ENCODE measurements around the gene ANKRD45. TPM values are rescaled to one million over a fixed set of nuclear protein-coding genes. Genes with fewer than 3 reads are reported as not detected.
A peak's percentile ranks its signal among the peaks of the same experiment; 100 is the strongest.
"Not testable (repeated sequence)": the region's sequence is repeated elsewhere in the genome, so short reads cannot be mapped to it uniquely, and the experiment has no call there.

ANKRD45 gene
- total and polyA plus RNA-seq, 2 experiments from 2014 or later = 0.60 to 2.3 TPM

GRCh38 chr1:173616859-173617258 lies 52.8 kb downstream of the ANKRD45 start:
- no peak for TF ChIP-seq CTCF (IDR thresholded peaks at IDR 0.05; ENCODE audit: low read depth, low read length)
- H3K9me3 ChIP-seq (ENCODE audit: low read depth) = no peaks in the 10 kb centered on the region
- H3K27me3 ChIP-seq = no peaks in the 10 kb centered on the region
- no peak overlapping the region for H3K4me3 ChIP-seq
- no peak overlapping the region for H3K27ac ChIP-seq
- no peak for DNase-seq (ENCODE audit: low read depth in 1 of 2, low spot score in 1 of 2)
- H3K36me3 ChIP-seq = no peaks in the 10 kb centered on the region
- H3K4me1 ChIP-seq (ENCODE audit: low read depth) = no peaks in the 10 kb centered on the region

GRCh38 chr1:173613086-173613485 lies 56.6 kb downstream of the ANKRD45 start:
- not testable (repeated sequence) for DNase-seq (ENCODE audit: low read depth in 1 of 2, low spot score in 1 of 2); H3K27ac ChIP-seq

GRCh38 chr1:173608503-173609216 lies 61.0 kb downstream of the ANKRD45 start:
- no peak for TF ChIP-seq CTCF (IDR thresholded peaks at IDR 0.05; ENCODE audit: low read depth, low read length)
- Histone ChIP-seq H3K27ac (no peak overlapping the region), H3K27me3 (no peaks in the 10 kb centered on the region), H3K9me3 (ENCODE audit: low read depth) (no peaks in the 10 kb centered on the region), H3K36me3 (no peaks in the 10 kb centered on the region), H3K4me3 (no peak overlapping the region), H3K4me1 (ENCODE audit: low read depth) (peaks cover under 1% of the 10 kb centered on the region)
- no peak for DNase-seq (ENCODE audit: low read depth in 1 of 2, low spot score in 1 of 2)

More at GRCh38 chr1:173613086-173613485, 56.6 kb downstream of the ANKRD45 start:
- H3K9me3 ChIP-seq (ENCODE audit: low read depth); H3K36me3 ChIP-seq; H3K27me3 ChIP-seq; H3K4me3 ChIP-seq; H3K4me1 ChIP-seq (ENCODE audit: low read depth): not testable (repeated sequence)

- H3K4me3 ChIP-seq = no peak within 1 kb of the TSS
- no peaks in the 10 kb centered on the region for H3K36me3 ChIP-seq
- no peaks in the 10 kb centered on the region for H3K27me3 ChIP-seq
- peaks cover 9% of the 10 kb centered on the region for H3K4me1 ChIP-seq (ENCODE audit: low read depth)
- TF ChIP-seq CTCF (IDR thresholded peaks at IDR 0.05; ENCODE audit: low read depth, low read length) = no peak
- peak within 1 kb of the TSS; percentile 72 for H3K27ac ChIP-seq
- no peaks in the 10 kb centered on the region for H3K9me3 ChIP-seq (ENCODE audit: low read depth)
- DNase-seq (ENCODE audit: low read depth in 1 of 2, low spot score in 1 of 2) = peak; percentile 63 to 94
These were observed 66.5 kb downstream of the ANKRD45 start, which contains the start of gene SLC9C2 for GRCh38 chr1:173603056-173603591. Gene SLC9C2 (minus strand): TSS chr1:173603072. CDS start chr1:173601776, 1,296 bp downstream.

- no peak for DNase-seq (ENCODE audit: low read depth in 1 of 2, low spot score in 1 of 2)
- H3K4me3 ChIP-seq = no peak overlapping the region
- H3K4me1 ChIP-seq (ENCODE audit: low read depth) = peaks cover 9% of the 10 kb centered on the region
- no peaks in the 10 kb centered on the region for H3K9me3 ChIP-seq (ENCODE audit: low read depth)
- H3K27ac ChIP-seq = no peak overlapping the region
- TF ChIP-seq CTCF (IDR thresholded peaks at IDR 0.05; ENCODE audit: low read depth, low read length) = no peak
- H3K36me3 ChIP-seq = no peaks in the 10 kb centered on the region
- H3K27me3 ChIP-seq = no peaks in the 10 kb centered on the region
These were observed 68.1 kb downstream of the ANKRD45 start for GRCh38 chr1:173601588-173601987.

- DNase-seq (ENCODE audit: low read depth in 1 of 2, low spot score in 1 of 2) = no peak
- TF ChIP-seq CTCF (IDR thresholded peaks at IDR 0.05; ENCODE audit: low read depth, low read length) = no peak
- no peak overlapping the region for H3K4me3 ChIP-seq
These were observed 73.4 kb downstream of the ANKRD45 start for GRCh38 chr1:173596097-173596825.

GRCh38 chr1:173591138-173591537 lies 78.5 kb downstream of the ANKRD45 start:
- DNase-seq (ENCODE audit: low read depth in 1 of 2, low spot score in 1 of 2); H3K4me3 ChIP-seq; H3K4me1 ChIP-seq (ENCODE audit: low read depth); H3K27ac ChIP-seq; H3K36me3 ChIP-seq; H3K9me3 ChIP-seq (ENCODE audit: low read depth); H3K27me3 ChIP-seq: not testable (repeated sequence)

More at GRCh38 chr1:173596097-173596825, 73.4 kb downstream of the ANKRD45 start:
- H3K27me3 ChIP-seq = no peaks in the 10 kb centered on the region
- H3K9me3 ChIP-seq (ENCODE audit: low read depth) = no peaks in the 10 kb centered on the region
- no peak overlapping the region for H3K27ac ChIP-seq
- H3K36me3 ChIP-seq = no peaks in the 10 kb centered on the region
- no peaks in the 10 kb centered on the region for H3K4me1 ChIP-seq (ENCODE audit: low read depth)
